GM19463 (cell line): ENCODE results near the gene CCDC88B.

ENCODE experiments used
- ATAC-seq: cut with Tn5 transposase; IDR thresholded peaks from one replicate; pipeline ENCODE4 v1.9.1; 2021; ENCODE audit warnings: mild to moderate bottlenecking, moderate library complexity; ENCODE audit not compliant: unreplicated experiment

The CCDC88B gene

GRCh38 chr11:64406221-64406946 lies 66.4 kb downstream of the CCDC88B start:
- ATAC-seq = no peak
